Cardiac muscle cell (in vitro differentiated cells and primary cell): ENCODE measurements around the gene CARHSP1. TPM values are rescaled to one million over a fixed set of nuclear protein-coding genes. Genes with fewer than 3 reads are reported as not detected.
"Not testable (repeated sequence)": the region's sequence is repeated elsewhere in the genome, so short reads cannot be mapped to it uniquely, and the experiment has no call there.

Experiments used
- DNase-seq, 2 donors: peaks; one replicate each; pipeline versions ENCODE4 v3.0.0 to v3.0.0-alpha.2; 2010 to 2017; ENCODE audit warnings: low read depth in 1 of 2, low spot score in 1 of 2
- H3K27ac ChIP-seq: fragments of 200-600 bp; sonication (generic); 2 replicates; pipeline ENCODE4 v1.5.1; 2016
- H3K27me3 ChIP-seq: fragments of 200-600 bp; sonication (generic); 2 replicates; pipeline ENCODE4 v1.6.0; 2016; ENCODE audit warnings: control low read depth
- H3K36me3 ChIP-seq: fragments of 200-600 bp; sonication (generic); 2 replicates; pipeline ENCODE4 v1.5.1; 2016; ENCODE audit warnings: control low read depth
- H3K4me1 ChIP-seq: fragments of 200-600 bp; sonication (generic); 2 replicates; pipeline ENCODE4 v1.8.1; 2017; ENCODE audit warnings: low read depth, mild to moderate bottlenecking, mixed run types
- H3K4me3 ChIP-seq: fragments of 200-600 bp; sonication (generic); 2 replicates; pipeline ENCODE4 v1.5.1; 2016; ENCODE audit warnings: mild to moderate bottlenecking
- H3K9me3 ChIP-seq: fragments of 200-600 bp; sonication (generic); 2 replicates; pipeline ENCODE4 v1.5.1; 2017; ENCODE audit warnings: low read depth, mild to moderate bottlenecking, control low read depth
- polyA plus RNA-seq: library from polyadenylated mRNA; unstranded; fragments of >200 nt; fragmentation: Nextera tagmentation; extraction: Ambion mirVana; gene quantifications from 2 replicates; pipeline ENCODE4 v1.2.1, GENCODE V29; 2016
- total RNA-seq: library from RNA; depleted of rRNA; stranded (reverse); fragments of >200 nt; gene quantifications from 2 replicates; pipeline ENCODE4 v1.2.3, GENCODE V29; 2016
- TF ChIP-seq, protein P1 (sequence below): IDR thresholded peaks from 2 replicates; pipeline ENCODE4 v1.5.1; 2012; ENCODE audit warnings: low read depth, mild to moderate bottlenecking, low read length

CARHSP1 gene
- total and polyA plus RNA-seq, 2 experiments from 2014 or later, result 125 to 165 TPM

DNA sequence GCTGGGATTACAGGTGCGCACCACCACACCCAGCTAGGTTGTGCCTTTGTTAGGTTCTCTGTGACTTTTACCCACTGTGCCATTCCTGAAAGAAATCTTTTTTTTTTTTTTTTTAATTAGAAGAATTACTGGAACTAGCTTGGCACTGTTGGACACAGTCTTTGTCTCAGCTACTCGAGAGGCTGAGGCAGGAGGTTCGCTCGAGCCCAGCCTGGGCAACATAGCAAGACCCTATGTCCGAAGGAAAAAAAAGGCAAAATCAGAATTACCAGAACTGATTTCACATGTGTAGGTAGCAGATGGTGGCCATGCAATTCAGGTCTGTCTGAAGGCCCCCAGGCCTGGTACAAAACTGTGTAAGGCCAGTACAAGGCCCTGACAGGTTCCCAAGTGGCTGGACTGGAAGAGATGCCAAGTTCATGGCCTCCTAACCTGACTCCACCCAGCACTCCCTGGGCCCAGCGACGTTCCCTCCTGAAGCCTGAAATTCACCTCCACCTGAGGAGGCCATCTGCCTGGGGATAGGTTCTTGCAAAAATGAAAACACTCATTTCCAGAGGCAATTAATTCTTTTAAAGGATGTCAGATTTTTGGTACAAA, 23.0 kb downstream of the CARHSP1 start:
- TF ChIP-seq, protein P1, sequence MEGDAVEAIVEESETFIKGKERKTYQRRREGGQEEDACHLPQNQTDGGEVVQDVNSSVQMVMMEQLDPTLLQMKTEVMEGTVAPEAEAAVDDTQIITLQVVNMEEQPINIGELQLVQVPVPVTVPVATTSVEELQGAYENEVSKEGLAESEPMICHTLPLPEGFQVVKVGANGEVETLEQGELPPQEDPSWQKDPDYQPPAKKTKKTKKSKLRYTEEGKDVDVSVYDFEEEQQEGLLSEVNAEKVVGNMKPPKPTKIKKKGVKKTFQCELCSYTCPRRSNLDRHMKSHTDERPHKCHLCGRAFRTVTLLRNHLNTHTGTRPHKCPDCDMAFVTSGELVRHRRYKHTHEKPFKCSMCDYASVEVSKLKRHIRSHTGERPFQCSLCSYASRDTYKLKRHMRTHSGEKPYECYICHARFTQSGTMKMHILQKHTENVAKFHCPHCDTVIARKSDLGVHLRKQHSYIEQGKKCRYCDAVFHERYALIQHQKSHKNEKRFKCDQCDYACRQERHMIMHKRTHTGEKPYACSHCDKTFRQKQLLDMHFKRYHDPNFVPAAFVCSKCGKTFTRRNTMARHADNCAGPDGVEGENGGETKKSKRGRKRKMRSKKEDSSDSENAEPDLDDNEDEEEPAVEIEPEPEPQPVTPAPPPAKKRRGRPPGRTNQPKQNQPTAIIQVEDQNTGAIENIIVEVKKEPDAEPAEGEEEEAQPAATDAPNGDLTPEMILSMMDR, result no peak
- no peak for DNase-seq

DNA sequence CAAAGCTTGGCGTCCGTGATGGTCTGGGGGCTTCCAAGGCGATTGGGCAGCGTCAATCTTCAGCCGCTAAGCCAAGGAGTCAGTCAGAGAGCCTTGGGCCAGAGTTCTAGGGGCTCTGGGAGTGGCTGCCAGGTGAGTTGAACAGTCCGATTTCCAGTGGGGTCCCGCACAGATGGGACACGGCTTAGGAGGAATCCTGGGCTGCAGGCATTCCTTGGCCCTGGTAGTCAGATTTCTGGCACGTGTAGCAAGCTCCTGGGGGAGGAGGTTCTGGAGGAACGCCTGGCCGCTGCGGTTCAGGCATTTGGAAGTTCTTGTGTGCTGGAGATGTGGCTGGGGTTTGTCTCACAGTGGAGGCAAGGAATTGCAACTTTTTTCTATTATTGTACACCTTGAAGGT, 25.5 kb downstream of the CARHSP1 start:
- not testable (repeated sequence) for DNase-seq, H3K27ac ChIP-seq, H3K9me3 ChIP-seq, H3K4me1 ChIP-seq, H3K27me3 ChIP-seq, H3K36me3 ChIP-seq, H3K4me3 ChIP-seq

More for the DNA sequence above, 23.0 kb downstream of the CARHSP1 start:
- no peaks in the 10 kb centered on the region for H3K4me1 ChIP-seq
- no peaks in the 10 kb centered on the region for H3K9me3 ChIP-seq
- H3K27me3 ChIP-seq, result no peaks in the 10 kb centered on the region
- no peak overlapping the region for H3K4me3 ChIP-seq
- peaks cover 7% of the 10 kb centered on the region for H3K36me3 ChIP-seq
- no peak overlapping the region for H3K27ac ChIP-seq

DNA sequence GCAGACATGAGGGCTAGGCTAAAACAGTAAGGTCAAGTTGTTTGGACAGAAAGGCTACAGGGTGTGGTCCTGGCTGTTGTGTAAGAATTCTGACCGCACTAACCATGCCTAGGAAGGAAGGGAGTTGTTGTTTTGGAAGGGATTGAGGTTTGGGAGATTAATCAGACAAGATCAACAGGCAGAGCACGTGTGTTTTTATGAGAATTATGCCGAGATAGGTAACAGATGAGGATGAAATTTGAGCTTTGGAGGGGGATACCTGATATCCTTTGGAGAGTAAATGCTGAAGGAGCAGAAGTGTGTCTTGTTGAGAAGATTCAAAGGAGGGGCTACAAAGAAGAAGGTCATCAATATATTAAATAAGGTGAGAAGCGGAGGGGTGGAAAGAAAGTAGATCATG, 26.8 kb downstream of the CARHSP1 start:
- not testable (repeated sequence) for H3K4me3 ChIP-seq, H3K27ac ChIP-seq, H3K9me3 ChIP-seq, H3K27me3 ChIP-seq, H3K36me3 ChIP-seq, DNase-seq, H3K4me1 ChIP-seq

DNA sequence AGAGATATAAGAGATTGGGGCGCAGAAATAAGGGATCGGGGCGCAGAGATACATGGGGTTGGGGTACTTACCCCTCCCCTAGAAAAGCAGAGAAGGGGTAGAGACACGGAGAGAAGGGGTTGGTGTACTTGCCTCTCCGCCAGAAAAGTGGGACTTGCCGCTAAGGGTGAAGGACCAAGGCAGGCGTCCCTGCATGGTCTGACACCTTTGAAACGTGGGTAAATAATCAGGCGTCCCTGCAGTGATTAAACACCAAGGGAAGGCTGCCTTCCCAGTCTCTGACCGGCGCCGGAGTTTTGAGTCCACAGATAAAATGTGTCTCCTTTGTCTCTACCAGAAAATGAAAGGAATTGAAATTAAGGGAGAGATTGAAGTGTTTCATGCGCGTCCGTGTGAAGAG, 31.2 kb downstream of the CARHSP1 start:
- H3K4me3 ChIP-seq, H3K27ac ChIP-seq: not testable (repeated sequence)

DNA sequence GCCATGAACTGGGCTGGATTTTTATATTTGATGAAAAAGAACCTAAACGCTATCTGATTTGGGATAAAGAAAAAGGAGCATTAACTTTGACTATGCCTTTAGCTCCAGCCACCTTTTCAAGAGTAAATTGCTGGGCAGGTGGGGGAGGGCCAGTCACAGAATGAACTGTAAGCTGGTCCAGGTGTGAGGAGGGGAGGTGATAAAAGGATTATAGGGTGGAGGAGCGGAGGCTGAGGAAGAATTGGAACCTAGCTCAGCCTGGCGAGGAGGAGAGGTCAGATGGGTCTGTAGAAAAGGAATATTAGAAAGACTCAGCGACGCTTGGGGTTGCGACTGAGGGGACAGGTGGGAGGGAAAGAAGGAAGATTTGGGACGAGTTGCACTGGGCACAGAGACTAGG, 32.0 kb downstream of the CARHSP1 start:
- not testable (repeated sequence) for H3K27me3 ChIP-seq, H3K4me3 ChIP-seq, H3K4me1 ChIP-seq, H3K36me3 ChIP-seq, H3K9me3 ChIP-seq, H3K27ac ChIP-seq, DNase-seq

More for the DNA sequence above, 31.2 kb downstream of the CARHSP1 start:
- not testable (repeated sequence) for H3K9me3 ChIP-seq, H3K36me3 ChIP-seq, H3K4me1 ChIP-seq, H3K27me3 ChIP-seq, DNase-seq

DNA sequence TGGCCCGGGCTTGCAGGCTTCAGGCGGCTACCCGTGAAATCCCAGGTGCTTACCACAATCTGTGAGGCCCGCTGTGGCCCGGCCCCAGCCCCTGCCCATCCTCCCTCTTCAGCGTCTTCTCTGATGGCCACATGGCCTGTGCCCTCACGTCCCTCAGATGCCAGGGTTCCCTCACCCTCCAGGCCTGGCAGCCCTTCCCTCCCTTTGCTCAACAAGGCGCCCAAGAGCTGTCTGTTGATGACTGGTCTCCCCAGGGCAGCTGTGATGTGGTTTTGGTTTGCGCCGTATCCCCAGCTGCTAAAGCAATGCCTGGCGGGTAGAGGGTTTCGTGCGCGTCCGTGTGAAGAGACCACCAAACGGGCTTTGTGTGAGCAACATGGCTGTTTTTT, 36.1 kb downstream of the CARHSP1 start:
- Histone ChIP-seq H3K36me3 (peaks cover 6% of the 10 kb centered on the region), H3K4me3 (no peak overlapping the region), H3K27ac (no peak overlapping the region), H3K9me3 (no peaks in the 10 kb centered on the region), H3K4me1 (no peaks in the 10 kb centered on the region), H3K27me3 (no peaks in the 10 kb centered on the region)
- no peak for DNase-seq
- TF ChIP-seq, protein P1, result no peak

DNA sequence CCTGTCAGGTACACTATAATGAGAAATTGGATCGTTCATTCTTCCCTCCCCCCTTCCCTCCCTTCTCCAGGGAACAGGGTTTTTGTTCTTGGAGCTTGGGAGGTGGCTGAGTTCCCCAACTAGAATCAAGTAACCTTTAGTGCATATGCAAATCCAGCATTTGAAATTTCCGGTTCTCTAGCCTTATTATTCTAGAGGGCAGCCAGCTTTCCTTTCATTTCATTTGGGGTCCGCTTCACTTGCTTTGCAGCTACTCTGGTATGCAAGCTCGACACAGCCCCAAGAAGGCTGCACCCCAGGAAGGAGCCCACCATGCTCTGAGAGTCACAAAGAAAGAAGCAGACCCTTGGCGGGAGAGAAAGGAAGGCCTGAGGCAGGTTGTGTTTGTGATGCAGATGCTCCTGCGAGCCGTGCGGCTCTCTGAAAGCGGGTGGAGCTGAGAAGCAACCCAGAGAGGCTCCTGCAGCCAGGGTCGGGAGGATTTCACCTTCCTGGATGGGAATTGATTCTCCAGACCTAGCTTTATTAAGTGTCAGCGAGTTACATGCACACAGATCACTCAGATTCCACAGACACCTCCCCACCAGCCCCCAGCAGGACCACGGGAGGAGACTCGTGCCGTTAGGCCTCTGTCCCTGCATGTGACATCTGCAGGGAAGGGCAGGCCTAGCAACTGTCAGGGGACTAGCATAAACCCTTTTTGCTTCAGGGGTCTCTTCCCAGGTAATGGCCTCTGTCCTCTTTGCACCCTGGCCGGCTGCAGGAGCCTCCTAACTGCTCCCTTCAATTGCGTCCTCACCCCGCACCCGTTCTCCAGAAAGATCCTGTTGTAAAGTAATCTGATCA, 36.7 kb downstream of the CARHSP1 start:
- DNase-seq, result no peak
- Histone ChIP-seq H3K4me1 (no peaks in the 10 kb centered on the region), H3K4me3 (no peak overlapping the region), H3K9me3 (no peaks in the 10 kb centered on the region), H3K27ac (no peak overlapping the region), H3K36me3 (peaks cover 6% of the 10 kb centered on the region), H3K27me3 (no peaks in the 10 kb centered on the region)
- TF ChIP-seq, protein P1, result no peak
